ENCODE results near the gene SMAD6. TPM values are rescaled to one million over a fixed set of nuclear protein-coding genes. Genes with fewer than 3 reads are reported as not detected.

SMAD6 gene
- polyA plus RNA-seq, 1 of the 3 experiments (the other 2 are of a cell fraction), result 4.5 TPM

DNA sequence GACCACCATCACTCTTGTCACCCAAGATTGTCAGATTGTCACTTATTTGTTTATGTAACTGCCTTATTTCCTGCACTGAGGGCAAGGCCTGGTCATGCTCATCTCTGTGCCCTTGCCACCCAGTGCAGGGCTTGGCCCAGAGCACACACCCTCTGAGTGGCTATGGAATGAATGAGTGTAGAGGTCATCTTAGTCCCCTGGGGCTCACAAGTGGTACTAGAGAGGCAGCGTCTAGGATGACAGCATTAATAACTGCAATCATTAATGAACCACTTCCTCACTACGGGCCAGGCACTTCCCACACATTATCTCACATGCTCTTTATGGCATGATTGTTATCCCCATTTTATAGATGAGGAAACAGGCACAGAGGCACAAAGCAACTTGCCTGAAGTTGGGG, 117.0 kb downstream of the SMAD6 start:
- CTCF ChIA-PET, result no interaction called here
- TF ChIP-seq SMC3 (IDR thresholded peaks at IDR 0.05; ENCODE audit: low read depth, low read length) (no peak), SIN3A (IDR thresholded peaks at IDR 0.05; ENCODE audit: borderline replicate concordance, low read depth, low read length) (no peak), GABPA (IDR thresholded peaks at IDR 0.05; ENCODE audit: low read depth) (no peak)
- POLR2A ChIA-PET, result no interaction called here
- Histone ChIP-seq H3K79me2 (ENCODE audit: insufficient read depth) (no peaks in the 10 kb centered on the region), H3K27ac (ENCODE audit: low read depth in 2 of 2, low read length in 1 of 2) (no peak overlapping the region), H3F3A (replicated peaks; ENCODE audit: insufficient read depth) (peaks cover 12% of the 10 kb centered on the region), H3K9ac (no peak overlapping the region), H4K20me1 (ENCODE audit: insufficient read depth) (no peaks in the 10 kb centered on the region), H3K4me3 (ENCODE audit: low read depth in 2 of 2, low read length in 1 of 2) (no peak overlapping the region), H3K4me2 (no peak overlapping the region), H3K36me3 (replicated peaks in 1 of 2; ENCODE audit: control insufficient read depth in 1 of 2, insufficient read depth in 2 of 2, low read length in 1 of 2) (no peaks in the 10 kb centered on the region), H3K4me1 (ENCODE audit: control insufficient read depth in 1 of 2, insufficient read depth in 2 of 2, low read depth in 1 of 2, low read length in 1 of 2) (peaks cover 6 to 14% of the 10 kb centered on the region in 2 experiments; a peak in 3 of 4 replicates), H3K27me3 (ENCODE audit: insufficient read depth) (no peaks in the 10 kb centered on the region), H3K9me3 (no peaks in the 10 kb centered on the region), H2AFZ (ENCODE audit: low read depth) (no peak overlapping the region), H3K9me2 (no peaks in the 10 kb centered on the region)
- DNase-seq, result no peak
- 27% methylated on average over 2 of the region's 2 CpGs for WGBS (ENCODE audit: low lambda C conversion rate)

DNA sequence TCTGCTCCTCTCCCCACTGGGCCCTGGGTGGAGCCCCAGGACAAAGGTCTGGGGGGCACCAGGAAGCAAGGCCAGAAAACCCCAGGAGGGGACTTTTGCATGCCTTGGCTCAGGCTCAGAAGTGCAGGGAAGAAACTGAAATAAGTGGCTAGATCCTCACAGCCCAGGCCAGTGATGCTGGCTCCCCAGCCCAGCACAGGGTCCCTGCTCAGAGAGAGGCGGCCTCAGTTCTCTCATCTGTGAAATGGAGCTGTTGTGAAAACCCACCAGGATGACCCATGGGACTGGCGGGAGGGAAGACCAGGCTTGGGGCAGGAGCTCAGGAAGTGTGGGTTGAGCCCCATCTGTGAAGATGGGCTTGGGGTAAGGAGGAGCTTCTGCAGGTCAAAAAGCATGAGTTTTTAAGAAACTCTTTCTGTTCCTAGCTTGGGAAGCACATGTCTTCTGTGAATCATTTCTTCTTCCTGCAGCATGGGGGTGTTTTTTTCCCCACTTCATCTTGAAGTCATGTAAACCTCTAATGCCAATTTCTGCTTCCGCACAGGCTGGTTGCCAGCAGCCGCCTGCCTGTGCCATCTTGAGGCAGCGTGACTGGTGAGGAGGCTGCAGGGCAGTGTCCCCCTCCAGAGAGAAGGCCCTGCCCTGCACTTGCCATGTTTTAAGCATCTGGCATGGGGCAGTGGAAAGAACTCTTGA, 118.6 kb downstream of the SMAD6 start:
- no peaks in the 10 kb centered on the region for H3K9me2 ChIP-seq
- H3K4me2 ChIP-seq, result no peak overlapping the region
- H3K9me3 ChIP-seq, result no peaks in the 10 kb centered on the region
- H3K36me3 ChIP-seq (replicated peaks in 1 of 2; ENCODE audit: control insufficient read depth in 1 of 2, insufficient read depth in 2 of 2, low read length in 1 of 2), result no peaks in the 10 kb centered on the region
- TF ChIP-seq, protein P1, sequence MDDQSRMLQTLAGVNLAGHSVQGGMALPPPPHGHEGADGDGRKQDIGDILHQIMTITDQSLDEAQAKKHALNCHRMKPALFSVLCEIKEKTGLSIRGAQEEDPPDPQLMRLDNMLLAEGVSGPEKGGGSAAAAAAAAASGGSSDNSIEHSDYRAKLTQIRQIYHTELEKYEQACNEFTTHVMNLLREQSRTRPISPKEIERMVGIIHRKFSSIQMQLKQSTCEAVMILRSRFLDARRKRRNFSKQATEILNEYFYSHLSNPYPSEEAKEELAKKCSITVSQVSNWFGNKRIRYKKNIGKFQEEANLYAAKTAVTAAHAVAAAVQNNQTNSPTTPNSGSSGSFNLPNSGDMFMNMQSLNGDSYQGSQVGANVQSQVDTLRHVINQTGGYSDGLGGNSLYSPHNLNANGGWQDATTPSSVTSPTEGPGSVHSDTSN (IDR thresholded peaks at IDR 0.05), result no peak
- TF ChIP-seq, protein P2, sequence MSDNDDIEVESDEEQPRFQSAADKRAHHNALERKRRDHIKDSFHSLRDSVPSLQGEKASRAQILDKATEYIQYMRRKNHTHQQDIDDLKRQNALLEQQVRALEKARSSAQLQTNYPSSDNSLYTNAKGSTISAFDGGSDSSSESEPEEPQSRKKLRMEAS (IDR thresholded peaks at IDR 0.05; ENCODE audit: low read depth), result peak; percentile 26; the same call in 1 of the 2 replicates
- peak; percentile 47 for DNase-seq
- H3K79me2 ChIP-seq (ENCODE audit: insufficient read depth), result no peaks in the 10 kb centered on the region
- H3K4me1 ChIP-seq (ENCODE audit: control insufficient read depth in 1 of 2, insufficient read depth in 2 of 2, low read depth in 1 of 2, low read length in 1 of 2), result peaks cover 6 to 14% of the 10 kb centered on the region in 2 experiments; a peak in 3 of 4 replicates
- H3K9ac ChIP-seq, result no peak overlapping the region
- H3F3A ChIP-seq (replicated peaks; ENCODE audit: insufficient read depth), result peaks cover 1% of the 10 kb centered on the region
- H3K27ac ChIP-seq (ENCODE audit: low read depth in 2 of 2, low read length in 1 of 2), result no peak overlapping the region
- H3K27me3 ChIP-seq (ENCODE audit: insufficient read depth), result no peaks in the 10 kb centered on the region
- H4K20me1 ChIP-seq (ENCODE audit: insufficient read depth), result no peaks in the 10 kb centered on the region
- H3K4me3 ChIP-seq (ENCODE audit: low read depth in 2 of 2, low read length in 1 of 2), result no peak overlapping the region
- whole genome bisulfite sequencing (ENCODE audit: low lambda C conversion rate), result 90% methylated on average over 5 of the region's 5 CpGs
- no peak overlapping the region for H2AFZ ChIP-seq (ENCODE audit: low read depth)
- ChIA-PET POLR2A (interaction anchor here (0.9 kb wide), 1 partner anchor 96 kb away, joined by 4 read pairs; no protein-coding TSS in a partner anchor), CTCF (interaction anchor here (0.7 to 1.5 kb wide), 5 partner anchors 14 to 202 kb away, joined by 3 to 5 read pairs (median 3); no protein-coding TSS in a partner anchor)

DNA sequence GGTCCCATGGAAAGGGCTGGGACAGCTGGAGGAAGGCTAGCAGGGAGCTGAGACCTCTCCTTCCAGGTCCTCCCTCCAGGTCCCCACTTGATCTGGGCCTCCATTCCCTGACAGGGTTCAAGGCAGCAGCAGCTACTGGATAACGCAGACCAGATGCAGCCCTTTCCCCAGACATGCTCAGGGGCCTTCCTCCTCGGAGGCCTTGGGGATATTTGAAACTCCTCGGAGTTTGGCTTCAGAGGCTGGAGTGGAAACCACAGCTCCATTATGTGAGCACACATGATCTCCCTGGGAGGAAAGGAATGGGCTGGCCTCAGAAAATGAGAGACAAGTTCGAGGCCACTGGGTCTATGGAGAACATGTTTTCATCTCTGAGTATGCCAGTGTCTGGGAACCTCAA, 119.3 kb downstream of the SMAD6 start:
- Histone ChIP-seq H3K79me2 (ENCODE audit: insufficient read depth) (no peaks in the 10 kb centered on the region), H3K9ac (no peak overlapping the region), H3K36me3 (replicated peaks in 1 of 2; ENCODE audit: control insufficient read depth in 1 of 2, insufficient read depth in 2 of 2, low read length in 1 of 2) (no peaks in the 10 kb centered on the region), H3K4me1 (ENCODE audit: control insufficient read depth in 1 of 2, insufficient read depth in 2 of 2, low read depth in 1 of 2, low read length in 1 of 2) (peaks cover 6 to 14% of the 10 kb centered on the region in 2 experiments; a peak in 3 of 4 replicates), H3K4me3 (ENCODE audit: low read depth in 2 of 2, low read length in 1 of 2) (no peak overlapping the region), H3K9me2 (no peaks in the 10 kb centered on the region), H3K27me3 (ENCODE audit: insufficient read depth) (no peaks in the 10 kb centered on the region), H3K27ac (ENCODE audit: low read depth in 2 of 2, low read length in 1 of 2) (0 out of 4 replicates have a peak overlapping the region, but pooled peaks of 1 of the 2 experiments have one; percentile 22), H3K4me2 (no peak overlapping the region), H2AFZ (ENCODE audit: low read depth) (no peak overlapping the region), H3K9me3 (no peaks in the 10 kb centered on the region), H4K20me1 (ENCODE audit: insufficient read depth) (no peaks in the 10 kb centered on the region), H3F3A (replicated peaks; ENCODE audit: insufficient read depth) (no peaks in the 10 kb centered on the region)
- DNase-seq, result no peak
- CTCF ChIA-PET, result interaction anchor here (0.7 to 1.5 kb wide), 5 partner anchors 13 to 202 kb away, joined by 3 to 5 read pairs (median 3); no protein-coding TSS in a partner anchor
- TF ChIP-seq, protein P2 (IDR thresholded peaks at IDR 0.05; ENCODE audit: low read depth), result no peak
- peak; percentile 67 for TF ChIP-seq TCF12 (IDR thresholded peaks at IDR 0.05)
- POLR2A ChIA-PET, result interaction anchor here (0.9 kb wide), 1 partner anchor 96 kb away, joined by 4 read pairs; no protein-coding TSS in a partner anchor
- WGBS (ENCODE audit: low lambda C conversion rate), result 78% methylated on average over 2 of the region's 4 CpGs

All from SK-N-SH (cell line).